SW 1271 (cell line): ENCODE measurements around the gene SURF1.
A peak's percentile ranks its signal among the peaks of the same experiment; 100 is the strongest.
"Not testable (repeated sequence)": the region's sequence is repeated elsewhere in the genome, so short reads cannot be mapped to it uniquely, and the experiment has no call there.

Experiments used
- DNase-seq, 2 experiments: peaks; one replicate each; lab custom pipeline; 2025; lab: John Stamatoyannopoulos, UW

The SURF1 gene

DNA sequence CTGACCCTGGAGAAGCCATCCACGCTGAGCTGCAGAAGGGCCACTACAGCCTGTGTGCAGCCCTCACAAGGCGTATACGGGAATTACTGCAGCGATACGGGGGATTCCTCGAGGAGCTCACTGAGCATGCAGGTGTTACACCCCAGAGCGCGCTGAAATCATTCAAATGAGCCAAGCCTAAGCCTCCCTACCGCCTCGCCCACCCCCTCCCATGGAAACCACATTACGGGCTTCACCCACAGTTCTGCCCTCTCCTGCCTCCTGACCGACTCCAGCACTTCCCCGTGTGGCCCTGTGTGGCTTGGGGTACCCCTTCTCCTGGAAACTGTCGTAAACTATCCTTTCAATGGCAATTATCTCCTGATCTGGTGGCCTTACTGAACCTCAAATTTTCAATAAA, 33.6 kb downstream of the SURF1 start:
- no peak for DNase-seq

DNA sequence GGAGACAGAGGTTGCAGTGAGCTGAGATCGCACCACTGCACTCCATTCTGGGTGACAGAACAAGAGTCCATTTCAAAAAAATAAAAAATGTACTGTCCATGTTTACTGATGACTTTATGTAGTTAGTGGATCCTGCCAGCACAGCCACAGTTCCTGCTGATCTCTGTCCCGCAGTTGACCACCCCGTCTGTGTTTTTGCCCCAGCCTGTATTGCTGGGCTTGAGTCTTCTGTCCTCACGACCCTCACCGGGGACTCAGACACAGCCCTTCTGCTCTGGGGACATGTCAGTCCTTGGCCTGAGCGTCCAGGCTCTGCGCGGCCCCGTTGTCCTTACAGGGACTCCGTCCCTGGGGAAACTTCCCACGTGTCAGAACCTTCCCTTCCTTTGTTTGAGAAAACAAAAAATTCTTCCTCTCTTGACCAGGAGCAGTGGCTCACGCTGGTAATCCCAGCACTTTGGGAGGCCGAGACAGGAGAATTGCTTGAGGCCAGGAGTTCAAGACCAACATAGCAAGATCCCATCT, 34.8 kb downstream of the SURF1 start:
- DNase-seq: no peak

DNA sequence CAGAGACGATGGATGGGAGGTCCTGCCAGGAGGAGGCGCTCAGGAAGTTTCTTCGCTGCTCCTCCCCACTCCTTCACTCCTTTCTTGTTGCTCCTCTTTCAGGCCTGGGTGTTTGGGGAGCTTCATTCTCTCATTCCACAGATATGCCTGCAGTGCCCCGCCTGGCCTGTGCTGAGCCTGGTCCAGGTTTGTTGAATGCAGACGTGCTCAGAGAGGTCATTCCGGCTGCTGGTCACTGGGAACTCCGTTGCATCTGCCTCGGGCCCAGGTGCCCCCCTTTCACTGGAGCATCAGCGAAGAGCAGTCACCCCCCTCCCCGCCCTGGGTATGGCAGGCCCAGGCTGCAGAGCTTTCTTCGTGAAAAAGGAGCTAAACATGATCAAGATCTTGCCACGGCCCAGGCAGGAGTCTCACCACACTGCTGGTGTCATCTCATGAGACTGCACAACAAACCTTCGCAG, 35.8 kb downstream of the SURF1 start:
- DNase-seq: no peak

GRCh38 chr9:133317551-133317950, 38.7 kb downstream of the SURF1 start:
- DNase-seq: not testable (repeated sequence)

GRCh38 chr9:133315997-133316396, 40.3 kb downstream of the SURF1 start:
- DNase-seq: no peak

GRCh38 chr9:133309608-133310007, 46.7 kb downstream of the SURF1 start:
- no peak for DNase-seq

DNA sequence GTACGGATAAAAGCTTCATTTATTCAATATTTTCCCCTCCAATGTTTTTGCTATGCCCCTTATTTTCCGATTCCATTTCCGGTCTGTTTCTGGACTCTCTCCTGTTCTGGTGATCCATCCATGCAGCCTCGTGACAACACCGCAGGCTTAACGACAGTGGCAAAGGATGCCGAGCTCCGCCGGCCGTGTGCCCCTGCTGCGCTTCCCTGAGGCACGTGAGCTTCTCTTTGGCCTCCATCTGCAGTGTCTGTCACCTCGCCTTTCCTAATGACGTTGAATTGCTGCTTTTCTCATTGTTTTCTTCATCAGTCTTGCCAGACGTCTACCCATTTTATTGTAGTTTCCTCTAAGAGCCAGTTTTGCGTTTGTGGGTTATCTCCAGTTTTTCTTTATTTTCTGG, 49.0 kb downstream of the SURF1 start:
- no peak for DNase-seq

- DNase-seq: peak in 1 of 2 experiments; percentile 15
Observed at GRCh38 chr9:133306242-133307204, 49.8 kb downstream of the SURF1 start.

GRCh38 chr9:133305731-133306130, 50.6 kb downstream of the SURF1 start:
- no peak for DNase-seq

- no peak for DNase-seq
Observed at GRCh38 chr9:133304477-133305377, 51.6 kb downstream of the SURF1 start.

GRCh38 chr9:133304158-133304470, 52.2 kb downstream of the SURF1 start:
- no peak for DNase-seq

DNA sequence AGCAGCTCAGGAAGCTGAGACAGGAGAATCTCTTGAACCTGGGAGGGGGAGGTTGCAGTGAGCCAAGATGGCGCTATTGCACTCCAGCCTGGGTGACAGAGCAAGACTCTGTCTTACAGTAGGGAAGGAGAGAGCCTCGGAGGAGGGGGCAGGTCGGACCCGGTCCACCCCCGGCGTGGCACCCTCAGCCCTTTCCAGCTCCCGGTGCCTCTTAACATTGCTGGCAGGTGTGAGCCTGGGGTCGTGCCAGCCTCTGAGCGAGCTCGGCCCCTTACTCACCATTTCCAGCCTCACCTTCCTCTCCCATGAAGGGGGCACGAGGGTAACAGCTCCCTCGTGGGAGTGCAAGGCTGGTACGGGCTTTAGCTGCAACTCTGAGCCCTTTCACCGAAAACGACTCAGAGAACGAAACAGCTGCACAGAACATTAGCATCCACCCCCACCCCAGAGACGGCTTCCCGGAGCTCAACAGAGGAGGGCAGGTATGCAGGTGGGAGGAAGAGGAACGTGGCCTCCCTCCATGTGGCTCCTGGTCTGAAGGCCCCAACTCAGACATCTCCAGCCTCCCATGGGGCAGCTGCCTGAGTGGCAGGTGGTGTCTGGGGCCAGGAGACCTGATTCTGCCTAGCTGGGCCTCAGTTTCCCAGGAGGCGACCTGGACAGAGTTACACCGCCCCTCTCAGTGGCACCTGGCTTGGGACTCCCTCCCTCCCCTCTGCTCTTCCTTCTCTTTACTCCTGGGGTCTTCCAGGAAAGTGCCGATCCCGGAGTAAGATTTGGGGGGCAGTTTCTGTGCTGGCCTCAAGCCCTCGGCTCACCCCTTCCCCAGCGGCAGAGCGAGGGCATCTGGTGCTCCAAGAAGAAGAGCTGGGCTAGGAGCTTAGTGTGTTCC, 52.8 kb downstream of the SURF1 start:
- DNase-seq: no peak
